Measurements from ENCODE around the gene FRAS1. TPM values are rescaled to one million over a fixed set of nuclear protein-coding genes. Genes with fewer than 3 reads are reported as not detected.

FRAS1 gene
- total and polyA plus RNA-seq, 9 of the 15 experiments (the other 6 are each of a cell fraction or from before 2014, with no cell fraction given), result under 0.01 to 0.11 (median 0.04) TPM; not detected in 2

GRCh38 chr4:78356251-78356786 lies 299.2 kb downstream of the FRAS1 start:
- Histone ChIP-seq H3K4me2 (ENCODE audit: insufficient read depth, low read length) (no peak overlapping the region), H4K20me1 (replicated peaks; ENCODE audit: control insufficient read depth, insufficient read depth, low read length) (no peaks in the 10 kb centered on the region), H3K4me3 (no peak overlapping the region), H3K27me3 (ENCODE audit: control insufficient read depth in 2 of 2, insufficient read depth in 2 of 2, low read length in 2 of 2) (peaks cover 0 to 4% of the 10 kb centered on the region in 2 experiments; a peak in 2 of 5 replicates), H2AFZ (ENCODE audit: low read depth, low read length) (no peak overlapping the region), H3K27ac (ENCODE audit: extremely low read depth, low read depth, low read length) (no peak overlapping the region), H3K79me2 (ENCODE audit: control insufficient read depth, insufficient read depth, low read length) (no peaks in the 10 kb centered on the region), H3K9me1 (ENCODE audit: control insufficient read depth, insufficient read depth, low read length) (no peaks in the 10 kb centered on the region), H3K4me1 (replicated peaks in 1 of 2; ENCODE audit: control insufficient read depth in 2 of 2, insufficient read depth in 2 of 2, low read length in 2 of 2) (no peaks in the 10 kb centered on the region), H3K9ac (ENCODE audit: insufficient read depth in 1 of 2, low read depth in 2 of 2, low read length in 2 of 2) (no peak overlapping the region), H3K36me3 (ENCODE audit: control insufficient read depth, insufficient read depth, low read length) (no peaks in the 10 kb centered on the region), H3K9me3 (replicated peaks; ENCODE audit: control insufficient read depth, insufficient read depth, low read depth, low read length) (no peaks in the 10 kb centered on the region)
- TF ChIP-seq CEBPG (CRISPR knock-in tag; IDR thresholded peaks at IDR 0.05) (no peak), CEBPG (tag; conservative IDR thresholded peaks at IDR 0.05 in 1 of 2, IDR thresholded peaks at IDR 0.05 in 1 of 2) (peak in 1 of 2 experiments; percentile 47; a peak in 1 of 4 replicates), CGGBP1 (CRISPR knock-in tag; IDR thresholded peaks at IDR 0.05) (no peak), EHMT2 (IDR thresholded peaks at IDR 0.05) (no peak)
- ChIA-PET POLR2A (interaction anchor here (0.6 kb wide), 1 partner anchor 11 kb away, joined by 3 read pairs; no protein-coding TSS in a partner anchor), CTCF (ENCODE audit: low intra/inter-chr PET ratio) (no interaction called here)
- FAIRE-seq, result no peak
- in situ Hi-C loops (cut with MboI), result no loop called here
- DNase-seq (ENCODE audit: extremely low read depth in 1 of 4, low spot score in 3 of 4), result no peak
- intact Hi-C loops (cut with micrococcal nuclease), result no loop called here
- 0% methylated on average over 2 of the region's 2 CpGs for WGBS (ENCODE audit: insufficient coverage, low coverage, missing lambda C conversion rate)
- no TSS peak for BruUV-seq (replicated peaks)
- ATAC-seq, result no peak

GRCh38 chr4:78357122-78357521 lies 300.0 kb downstream of the FRAS1 start:
- H3K4me1 ChIP-seq (replicated peaks in 1 of 2; ENCODE audit: control insufficient read depth in 2 of 2, insufficient read depth in 2 of 2, low read length in 2 of 2), result no peaks in the 10 kb centered on the region
- no peak overlapping the region for H3K27ac ChIP-seq (ENCODE audit: extremely low read depth, low read depth, low read length)
- in situ Hi-C loops (cut with MboI) (no loop called here), intact Hi-C loops (cut with micrococcal nuclease) (no loop called here)
- WGBS (ENCODE audit: insufficient coverage, low coverage, missing lambda C conversion rate), result 0% methylated on average over 1 of the region's 1 CpG
- no peaks in the 10 kb centered on the region for H3K79me2 ChIP-seq (ENCODE audit: control insufficient read depth, insufficient read depth, low read length)
- no peaks in the 10 kb centered on the region for H3K9me3 ChIP-seq (replicated peaks; ENCODE audit: control insufficient read depth, insufficient read depth, low read depth, low read length)
- no peaks in the 10 kb centered on the region for H3K36me3 ChIP-seq (ENCODE audit: control insufficient read depth, insufficient read depth, low read length)
- H3K4me2 ChIP-seq (ENCODE audit: insufficient read depth, low read length), result no peak overlapping the region
- POLR2A ChIA-PET, result no interaction called here
- no peaks in the 10 kb centered on the region for H4K20me1 ChIP-seq (replicated peaks; ENCODE audit: control insufficient read depth, insufficient read depth, low read length)
- no peak for DNase-seq (ENCODE audit: extremely low read depth in 1 of 4, low spot score in 3 of 4)
- no peaks in the 10 kb centered on the region for H3K9me1 ChIP-seq (ENCODE audit: control insufficient read depth, insufficient read depth, low read length)
- FAIRE-seq, result no peak
- CTCF ChIA-PET (ENCODE audit: low intra/inter-chr PET ratio), result no interaction called here
- no peak for ATAC-seq
- no peak overlapping the region for H3K9ac ChIP-seq (ENCODE audit: insufficient read depth in 1 of 2, low read depth in 2 of 2, low read length in 2 of 2)
- BruUV-seq (replicated peaks), result no TSS peak
- peaks cover 0 to 4% of the 10 kb centered on the region in 2 experiments; a peak in 2 of 5 replicates for H3K27me3 ChIP-seq (ENCODE audit: control insufficient read depth in 2 of 2, insufficient read depth in 2 of 2, low read length in 2 of 2)
- H2AFZ ChIP-seq (ENCODE audit: low read depth, low read length), result no peak overlapping the region
- no peak overlapping the region for H3K4me3 ChIP-seq
- TF ChIP-seq FOXK2 (conservative IDR thresholded peaks at IDR 0.05 in 1 of 2, IDR thresholded peaks at IDR 0.05 in 1 of 2; ENCODE audit: low read depth in 2 of 2), result no peak
- no peak for TF ChIP-seq ZNF407 (IDR thresholded peaks at IDR 0.05; ENCODE audit: low read depth)
- TF ChIP-seq PHB (CRISPR knock-in tag; IDR thresholded peaks at IDR 0.05), result no peak
